Measurements from ENCODE around the gene AUTS2. TPM values are rescaled to one million over a fixed set of nuclear protein-coding genes. Genes with fewer than 3 reads are reported as not detected.

The AUTS2 gene
- total RNA-seq, 1 experiment from 2014 or later = 13.9 TPM

DNA sequence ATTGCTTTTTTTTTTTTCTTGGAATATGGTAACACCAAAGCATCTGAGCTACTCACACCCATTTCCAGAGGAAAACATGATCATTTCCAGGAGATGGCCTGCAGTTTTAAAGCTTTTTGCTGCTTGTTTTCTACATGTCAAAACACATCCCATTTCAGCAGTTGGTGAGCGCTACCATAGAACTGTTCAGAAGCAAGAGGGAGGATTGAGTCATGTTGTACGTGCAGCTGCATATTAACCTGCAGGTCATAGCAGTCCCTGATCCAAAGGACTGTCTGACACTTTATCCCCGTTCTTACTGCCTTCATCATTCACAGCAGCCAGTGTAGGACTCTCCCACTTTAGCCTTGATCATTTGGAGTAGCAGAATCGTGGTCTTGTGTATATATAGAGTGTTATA lies 124.6 kb downstream of the AUTS2 start:
- no peak for DNase-seq (ENCODE audit: low read depth)

DNA sequence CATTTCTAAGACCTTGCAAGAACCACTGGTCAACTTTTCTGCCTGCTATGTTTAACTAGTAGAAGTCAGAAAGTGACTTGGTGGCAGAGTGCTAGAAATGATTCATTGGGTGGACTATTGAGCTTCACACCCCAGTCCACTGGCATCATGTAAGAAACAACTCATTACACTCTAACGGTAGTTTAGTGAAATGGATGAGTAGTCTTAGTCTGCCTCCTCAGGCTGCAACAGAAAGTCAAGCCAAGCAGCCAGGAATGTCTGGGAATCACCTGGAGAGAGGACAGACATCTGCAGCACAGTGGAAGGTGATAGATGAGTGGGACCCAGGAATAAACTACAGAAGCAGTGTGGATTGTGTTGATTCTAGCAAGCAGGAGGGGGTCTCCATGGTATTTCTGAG lies 125.4 kb downstream of the AUTS2 start:
- DNase-seq (ENCODE audit: low read depth) = no peak

DNA sequence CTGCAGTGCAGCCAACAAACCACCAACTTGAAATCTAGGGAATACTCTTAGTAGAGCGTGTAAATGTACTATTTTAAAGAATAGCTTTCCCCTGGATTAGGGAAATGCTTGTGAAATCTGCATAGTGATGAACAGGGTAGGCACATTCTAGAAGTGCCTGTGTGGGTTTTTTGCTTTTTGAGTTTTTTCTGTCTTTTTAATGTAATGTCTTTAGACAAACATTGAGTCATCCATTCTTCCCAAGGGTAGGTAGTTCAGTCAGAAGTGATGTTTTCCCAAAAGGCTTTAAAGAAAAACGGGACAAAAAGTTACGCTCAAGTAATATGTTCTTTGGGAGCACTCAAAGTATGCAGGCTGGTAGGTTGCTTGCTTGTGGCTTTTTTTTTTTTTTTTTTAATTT lies 130.0 kb downstream of the AUTS2 start:
- no peak for DNase-seq (ENCODE audit: low read depth)

DNA sequence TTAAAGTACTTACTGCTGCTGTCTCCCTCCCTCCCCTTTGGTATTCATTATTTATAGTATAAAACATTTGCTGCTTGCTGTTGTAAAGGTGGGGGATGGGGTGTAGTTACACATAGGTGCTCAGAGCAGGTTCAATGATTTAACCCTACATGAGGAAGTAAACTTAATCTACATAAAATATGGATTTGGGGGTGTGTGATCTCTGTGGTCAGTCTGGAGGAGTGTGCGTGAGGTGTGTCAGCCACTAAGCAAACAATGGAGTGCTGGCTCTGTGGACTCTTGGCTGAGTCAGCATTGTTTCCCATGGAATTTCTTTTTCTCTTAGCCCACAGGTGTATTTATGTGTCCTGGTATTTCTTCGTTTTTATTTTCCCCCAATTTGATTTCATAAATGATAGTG lies 133.9 kb downstream of the AUTS2 start:
- DNase-seq (ENCODE audit: low read depth) = peak; percentile 85

DNA sequence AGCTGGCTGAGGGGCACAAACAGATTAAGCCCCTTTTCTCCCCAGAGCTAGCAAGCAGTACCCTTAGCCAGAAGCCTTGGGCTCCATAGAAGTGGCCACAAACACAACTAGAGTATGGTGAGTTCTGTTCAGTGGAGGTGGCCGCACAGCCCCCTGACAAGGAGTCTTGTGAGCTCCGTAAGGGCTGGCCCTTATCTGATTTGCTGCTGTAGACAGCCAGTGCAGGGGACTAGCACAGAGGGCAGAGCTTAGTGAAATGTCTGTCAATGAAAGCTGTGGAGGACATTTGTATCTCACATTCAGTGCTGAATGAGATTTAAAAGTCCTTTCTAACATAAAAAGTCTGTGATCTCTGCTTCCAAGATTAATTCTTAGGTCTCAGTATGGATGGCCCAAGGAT lies 137.3 kb downstream of the AUTS2 start:
- no peak for DNase-seq (ENCODE audit: low read depth)

DNA sequence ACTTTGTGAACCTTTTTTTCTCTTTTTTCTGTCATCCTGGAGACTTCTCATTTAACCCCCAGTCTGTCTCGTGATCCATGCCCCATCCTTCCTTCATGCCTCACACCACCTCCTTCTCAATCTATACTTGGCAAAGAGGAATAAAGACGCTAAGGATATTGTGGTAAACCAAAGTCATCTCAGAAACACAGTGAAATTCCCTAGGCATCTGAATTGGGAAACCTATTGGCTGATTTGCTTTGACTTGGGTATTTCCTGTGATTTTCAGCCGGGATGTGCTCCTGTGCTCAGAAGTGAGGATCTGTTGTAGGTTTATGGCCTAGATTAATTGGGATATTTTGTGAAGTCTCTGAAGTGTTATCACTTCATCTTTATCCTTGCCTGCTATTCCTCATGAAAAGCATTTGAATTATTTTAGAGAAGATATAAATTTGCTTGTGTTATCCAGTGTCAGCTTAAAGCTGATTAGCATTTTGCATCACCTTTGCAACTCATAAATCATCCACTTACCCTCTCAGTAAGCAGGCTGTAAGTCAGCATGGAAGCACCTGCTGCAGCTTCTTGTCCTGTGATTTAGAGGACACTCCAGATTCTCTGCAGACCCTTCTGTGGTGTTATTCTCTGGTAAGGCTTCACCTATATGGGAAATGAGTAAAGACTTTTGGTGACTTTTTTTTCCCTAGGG lies 138.0 kb downstream of the AUTS2 start:
- no peak for DNase-seq (ENCODE audit: low read depth)

DNA sequence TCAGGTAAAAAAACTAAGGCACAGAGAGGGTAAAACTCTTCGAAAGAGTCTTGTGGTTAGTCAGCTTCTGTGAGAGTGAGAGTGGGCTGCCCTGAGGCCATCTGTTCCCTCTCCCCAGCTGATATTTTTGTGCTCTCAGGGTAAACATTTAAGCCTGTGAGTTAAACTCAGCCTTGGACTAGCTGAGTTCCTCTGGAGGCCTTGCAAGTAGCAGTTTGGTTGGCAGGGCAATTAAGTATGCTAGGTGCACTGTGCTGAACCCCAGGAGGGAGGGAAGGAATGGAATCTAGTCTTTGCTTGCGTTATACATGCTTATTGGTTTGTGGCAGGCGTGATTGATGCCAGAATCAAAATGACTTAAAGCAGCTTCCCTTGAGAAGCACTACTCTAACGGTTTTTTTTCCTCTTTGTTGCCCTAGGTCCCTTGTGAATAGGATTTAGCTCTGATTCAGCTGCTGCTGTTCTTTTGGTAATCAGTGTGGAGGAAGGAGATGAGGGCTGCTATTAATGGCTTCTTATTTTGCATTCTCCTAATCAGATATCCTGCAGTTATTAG lies 140.2 kb downstream of the AUTS2 start:
- peak; percentile 58 for DNase-seq (ENCODE audit: low read depth)

DNA sequence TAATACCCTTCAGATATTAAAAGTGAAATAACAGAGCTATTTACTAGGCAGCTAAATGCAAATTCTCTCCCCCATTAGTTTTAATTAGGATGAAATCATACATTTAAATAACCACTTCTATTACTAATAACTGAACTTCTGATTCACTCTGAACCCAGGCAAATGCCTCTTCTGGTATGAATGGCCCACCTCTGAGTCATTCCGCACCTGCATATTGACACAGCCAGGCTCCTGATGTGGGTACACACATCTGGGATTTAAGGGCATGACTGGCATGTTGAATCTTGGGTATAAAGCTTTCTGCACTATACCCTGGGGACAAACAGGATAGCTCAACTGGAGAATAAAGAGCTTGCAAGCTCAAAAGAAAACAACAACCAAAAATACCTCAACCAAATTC lies 140.9 kb downstream of the AUTS2 start:
- peak; percentile 58 for DNase-seq (ENCODE audit: low read depth)

DNA sequence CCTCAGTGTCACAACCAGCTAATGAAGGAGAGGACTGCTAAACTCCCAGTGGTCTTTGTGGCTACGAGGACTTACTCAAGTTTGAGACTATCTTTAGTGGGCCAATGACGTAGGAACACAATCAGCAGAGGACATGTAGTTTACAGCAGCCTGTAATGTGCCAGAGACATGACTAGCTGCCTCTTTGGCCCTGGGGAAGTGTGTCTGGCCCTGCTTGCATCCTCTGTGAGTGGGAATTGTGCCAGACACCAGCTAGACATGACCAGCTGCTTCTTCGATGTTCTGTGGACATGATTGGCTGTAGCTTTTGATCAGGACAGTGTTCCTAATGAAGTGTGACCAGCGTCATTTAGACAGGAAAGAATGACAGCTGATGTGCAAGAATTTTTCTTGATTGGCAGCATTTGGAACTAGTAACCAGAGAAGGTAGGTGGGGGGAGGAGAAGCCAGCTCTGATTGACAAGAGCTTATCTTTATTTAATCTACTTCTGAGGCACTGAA lies 141.7 kb downstream of the AUTS2 start:
- peak; percentile 73 for DNase-seq (ENCODE audit: low read depth)

DNA sequence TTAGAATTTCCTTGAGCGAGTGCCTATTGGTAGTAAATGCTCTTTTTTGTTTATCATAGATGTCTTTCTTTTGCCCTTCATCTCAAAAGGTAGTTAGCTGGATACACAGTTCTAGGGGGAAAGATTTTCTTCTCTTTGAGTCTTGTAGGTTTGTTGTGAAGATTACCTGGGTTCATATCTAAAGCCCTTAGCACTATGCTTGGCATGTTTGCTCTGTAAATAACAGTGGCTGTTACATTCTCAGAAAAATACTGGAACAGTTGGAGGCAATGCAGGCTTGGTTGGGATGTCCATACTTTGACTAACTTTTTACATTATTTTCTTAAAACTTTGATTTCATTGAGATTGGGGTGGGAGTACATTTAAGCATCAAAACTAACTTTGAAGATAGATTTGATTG lies 144.0 kb downstream of the AUTS2 start:
- DNase-seq (ENCODE audit: low read depth) = no peak

DNA sequence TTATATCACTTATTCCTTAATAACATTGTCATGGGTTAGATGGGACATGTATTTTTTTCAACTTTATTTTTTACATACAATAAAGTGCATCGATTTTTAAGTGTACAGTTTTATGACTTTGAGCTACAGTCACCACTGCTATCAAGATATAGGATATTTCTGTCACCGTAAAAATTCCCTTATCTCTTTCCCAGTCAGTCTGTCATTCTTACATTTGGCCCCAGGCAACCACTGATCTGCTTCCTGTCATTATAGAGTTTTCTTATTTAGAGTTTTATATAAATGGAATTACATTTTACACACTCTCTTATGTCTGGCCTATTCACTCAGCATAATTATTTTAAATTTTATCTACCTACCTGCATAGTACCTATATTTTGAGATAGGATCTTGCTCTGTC lies 145.2 kb downstream of the AUTS2 start:
- DNase-seq (ENCODE audit: low read depth) = no peak

DNA sequence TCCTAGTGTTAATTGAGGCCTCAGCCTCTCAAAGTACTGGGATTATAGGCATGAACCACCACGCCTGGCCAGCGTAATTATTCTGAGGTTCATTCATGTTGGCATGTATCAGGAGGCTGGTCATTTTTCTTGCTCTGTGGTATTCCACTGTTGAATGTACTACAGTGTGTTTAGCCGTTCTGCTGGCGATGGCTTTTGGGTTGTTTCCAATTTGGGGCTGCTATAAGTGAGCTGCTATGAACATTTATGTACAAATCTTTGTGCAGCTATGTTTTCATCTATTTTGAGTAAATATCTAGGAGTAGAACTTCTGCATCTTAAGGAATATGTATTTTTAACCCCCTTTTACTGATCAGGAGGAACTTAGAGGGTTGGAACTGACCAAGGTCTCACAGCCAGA lies 145.8 kb downstream of the AUTS2 start:
- no peak for DNase-seq (ENCODE audit: low read depth)

DNA sequence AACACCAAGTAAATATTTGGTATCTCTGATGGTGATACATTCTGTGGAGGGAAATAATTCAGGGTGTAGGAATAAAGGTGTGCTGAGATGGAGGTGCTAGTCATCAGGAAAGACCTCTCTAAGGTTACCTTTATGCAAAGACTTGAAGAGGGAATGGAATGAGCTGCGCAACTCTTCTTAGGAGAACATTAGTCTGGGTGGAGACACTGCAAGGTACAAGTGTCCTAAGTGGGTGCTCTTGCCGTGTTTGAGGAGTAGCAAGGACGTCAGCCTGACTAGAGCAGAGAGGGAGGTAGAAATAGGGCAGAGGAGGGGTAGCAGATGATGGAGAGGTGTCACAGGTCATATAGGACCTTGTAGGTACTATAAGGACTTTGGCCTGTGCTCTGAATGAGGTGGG lies 148.1 kb downstream of the AUTS2 start:
- no peak for DNase-seq (ENCODE audit: low read depth)

DNA sequence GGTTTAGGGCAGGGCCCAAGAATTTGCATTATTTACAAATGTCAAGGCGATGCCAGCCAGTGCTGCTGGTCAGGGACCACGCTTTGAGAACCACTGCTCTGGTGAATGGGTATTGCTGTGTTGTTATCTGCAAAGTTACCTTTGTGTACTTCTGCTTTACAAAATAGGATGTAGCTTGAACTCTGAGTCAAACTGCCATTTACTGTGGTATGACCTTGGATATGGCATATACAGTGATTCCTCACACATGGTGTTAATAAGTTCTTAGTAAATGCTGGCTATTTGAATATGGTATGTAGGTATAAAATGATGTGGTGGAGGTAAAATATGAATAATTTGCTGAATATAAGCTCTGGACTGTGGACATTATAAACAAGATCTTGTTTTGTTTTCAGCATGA lies 148.9 kb downstream of the AUTS2 start:
- DNase-seq (ENCODE audit: low read depth) = no peak

DNA sequence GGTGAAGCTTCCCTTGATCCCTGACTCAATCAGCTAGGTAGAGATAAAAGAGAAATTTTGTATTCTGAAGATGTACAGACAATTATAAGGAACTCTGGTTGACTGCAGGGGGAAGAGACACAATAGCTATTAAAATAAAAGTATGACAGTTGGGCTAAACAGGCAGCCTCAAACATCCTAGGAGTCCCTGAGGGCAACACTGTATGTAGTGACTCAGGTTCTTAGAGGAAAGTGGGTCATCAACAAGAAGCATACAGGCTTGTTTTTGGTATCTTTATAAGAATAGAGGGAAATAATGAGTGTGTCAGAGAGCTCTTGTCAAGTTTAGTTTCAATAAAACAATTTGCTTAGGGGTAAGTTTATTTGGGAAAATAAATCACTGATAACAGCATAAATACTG lies 150.3 kb downstream of the AUTS2 start:
- DNase-seq (ENCODE audit: low read depth) = peak; percentile 37

DNA sequence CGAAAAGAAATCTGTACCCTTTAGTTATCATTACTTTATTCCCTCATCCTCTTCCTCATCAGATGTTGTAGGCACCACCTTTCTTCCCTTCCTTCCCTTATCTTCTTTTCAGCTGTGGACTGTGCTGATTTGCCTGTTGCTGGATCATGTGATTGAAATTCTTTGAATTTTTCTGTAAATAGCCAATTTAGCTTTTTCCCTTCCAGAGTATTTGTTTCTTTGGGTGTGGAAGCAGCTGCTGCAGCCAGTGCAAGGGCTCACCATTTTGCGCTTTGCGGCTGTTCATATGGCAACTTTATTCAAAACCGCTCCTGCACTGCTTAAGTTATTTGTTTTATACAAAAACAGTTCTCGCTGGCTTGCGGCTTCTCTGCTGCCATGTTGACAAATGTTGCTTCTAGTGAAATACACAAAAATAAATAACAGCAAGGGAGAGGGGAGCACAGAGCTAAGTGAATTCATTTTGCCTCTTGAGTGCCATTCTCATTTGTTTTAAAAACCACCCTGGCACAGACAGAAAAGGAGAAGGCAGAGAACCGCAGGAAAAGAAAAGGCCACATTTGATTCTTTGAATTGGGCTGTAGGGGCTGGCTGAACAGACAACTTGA lies 151.2 kb downstream of the AUTS2 start:
- DNase-seq (ENCODE audit: low read depth) = no peak

DNA sequence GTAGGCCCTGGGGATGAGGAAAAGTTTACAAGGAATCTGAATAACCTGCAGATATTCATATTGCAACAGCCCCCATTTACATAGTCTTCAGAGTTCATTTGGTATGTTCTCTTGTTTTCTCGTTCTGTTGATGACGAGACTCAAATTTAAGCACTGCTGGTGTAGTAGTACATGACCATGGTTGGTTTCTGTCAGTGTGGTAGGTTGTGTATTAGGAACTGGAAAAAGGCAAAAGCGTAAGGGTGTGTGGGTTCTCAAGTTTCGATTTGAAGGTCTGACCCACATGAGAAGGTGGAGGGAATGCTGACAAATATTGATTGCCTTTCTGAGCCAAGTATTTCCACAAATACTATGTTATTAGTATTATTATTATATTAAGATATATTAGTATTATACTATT lies 151.7 kb downstream of the AUTS2 start:
- no peak for DNase-seq (ENCODE audit: low read depth)

DNA sequence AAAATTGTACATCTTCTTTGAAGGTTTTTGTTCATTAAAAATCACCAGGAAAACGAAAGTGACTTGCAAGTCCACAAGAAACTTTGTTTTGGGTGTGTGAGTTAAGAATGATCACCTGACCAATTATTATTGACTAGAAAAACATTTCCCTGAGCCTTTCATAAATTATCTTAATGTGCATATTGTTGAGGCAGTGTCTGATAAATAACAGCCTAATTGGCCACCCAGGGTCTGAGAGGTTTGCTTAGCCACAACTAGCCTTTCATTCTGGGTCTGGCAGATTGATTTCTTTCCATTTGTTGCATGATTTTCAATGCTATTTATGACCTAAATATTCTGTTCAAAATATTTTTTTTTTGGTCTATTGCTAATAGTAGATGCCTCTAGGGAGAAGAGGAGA lies 152.8 kb downstream of the AUTS2 start:
- DNase-seq (ENCODE audit: low read depth) = no peak

DNA sequence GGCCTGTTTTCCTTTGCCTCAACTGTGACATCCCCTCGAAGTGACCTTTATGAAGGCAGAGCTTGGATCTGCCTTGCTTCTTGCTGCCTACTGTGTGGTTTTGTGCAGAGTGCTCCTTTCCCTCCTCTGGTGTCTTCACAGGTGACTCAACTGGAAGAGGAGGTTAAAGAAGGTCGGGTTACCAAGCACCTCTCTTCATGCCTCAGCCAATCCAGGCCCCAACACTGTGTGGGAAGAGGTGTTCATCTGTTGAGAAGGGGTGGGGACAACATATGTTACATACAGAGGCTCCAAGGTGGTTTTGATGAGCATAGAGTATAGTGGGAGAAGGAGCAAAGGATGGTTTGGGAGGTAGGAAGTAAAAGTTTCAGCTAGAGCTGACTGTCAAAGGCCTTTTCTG lies 155.7 kb downstream of the AUTS2 start:
- no peak for DNase-seq (ENCODE audit: low read depth)

DNA sequence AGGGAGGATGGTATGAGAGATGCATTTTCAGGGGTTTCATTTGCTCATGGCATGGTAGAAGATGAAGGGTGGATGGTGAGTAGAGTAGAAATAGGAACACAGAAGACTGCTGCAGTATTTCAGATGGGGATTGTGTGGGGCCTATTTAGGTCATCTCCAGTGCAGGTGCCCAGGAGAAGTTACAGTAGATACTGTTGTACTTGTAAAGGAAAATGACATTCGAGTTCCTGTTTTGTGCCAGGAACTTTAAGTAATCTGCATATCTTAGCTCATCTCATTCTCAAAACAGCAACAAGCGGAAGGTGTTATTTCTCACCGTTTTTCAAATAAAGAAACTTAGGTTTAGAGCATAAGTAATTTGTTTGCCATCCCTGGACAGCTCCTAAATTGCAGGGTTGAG lies 156.2 kb downstream of the AUTS2 start:
- DNase-seq (ENCODE audit: low read depth) = no peak

DNA sequence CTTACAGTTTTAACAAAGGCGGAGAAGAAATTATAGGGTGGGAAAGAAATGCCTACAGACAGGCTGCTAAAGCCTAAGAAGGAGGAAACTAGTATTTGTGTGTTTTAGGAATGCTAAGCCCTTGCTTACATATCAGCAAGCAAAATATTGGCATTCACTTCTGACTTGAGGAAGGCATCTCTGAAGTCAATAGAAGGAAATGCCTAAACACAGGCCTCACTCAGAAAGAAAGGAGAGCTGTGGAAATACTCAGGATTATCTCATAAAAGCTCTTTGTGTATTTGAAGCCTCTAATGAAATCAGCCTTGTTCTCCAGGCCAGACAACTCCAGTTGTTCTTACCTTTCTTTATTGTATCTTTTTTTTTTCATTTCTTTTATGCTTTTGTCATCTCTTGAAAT lies 158.0 kb downstream of the AUTS2 start:
- DNase-seq (ENCODE audit: low read depth) = no peak

DNA sequence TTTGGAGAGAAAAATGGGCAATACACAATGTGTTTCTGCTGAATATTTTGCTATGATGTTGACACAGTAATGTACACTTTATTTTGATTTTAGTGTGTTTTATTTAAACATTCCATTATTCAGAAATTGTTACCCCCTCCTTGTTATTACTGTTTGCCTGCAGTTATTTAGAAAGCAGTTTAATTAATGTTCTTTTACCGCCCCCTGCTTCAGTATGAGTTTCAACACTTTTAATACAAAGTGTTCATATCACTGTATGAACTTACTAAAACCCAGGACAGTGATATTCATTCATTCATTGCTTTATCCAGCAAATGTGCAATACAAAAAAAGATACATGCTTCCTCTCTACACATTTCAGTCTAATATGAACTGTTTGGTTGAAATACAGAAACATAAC lies 159.3 kb downstream of the AUTS2 start:
- no peak for DNase-seq (ENCODE audit: low read depth)

DNA sequence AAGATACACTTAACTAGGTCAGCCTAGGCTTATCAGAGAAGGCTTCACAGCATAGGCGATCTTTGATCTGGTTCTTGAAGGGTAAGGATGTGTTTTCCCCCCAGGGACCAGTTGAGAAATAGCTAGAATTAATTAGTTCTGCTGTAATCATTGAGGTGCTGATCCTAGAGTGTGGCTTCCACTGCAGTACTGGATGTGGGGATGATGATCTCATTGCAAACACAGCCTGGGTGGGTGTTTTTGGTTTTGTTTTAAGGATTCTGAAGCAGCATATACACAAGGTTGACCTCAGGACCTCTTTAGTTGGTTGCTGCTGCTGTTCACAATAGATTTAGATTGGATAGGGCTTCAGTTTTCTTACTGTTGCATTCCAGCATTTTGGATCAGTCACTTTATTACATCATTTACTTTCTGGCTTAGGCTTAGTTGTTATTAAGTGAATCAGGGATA lies 159.7 kb downstream of the AUTS2 start:
- peak; percentile 55 for DNase-seq (ENCODE audit: low read depth)
